PC-9 (cell line): ENCODE measurements around the gene ZFX. TPM values are rescaled to one million over a fixed set of nuclear protein-coding genes. Genes with fewer than 3 reads are reported as not detected.

Experiments
- BruUV-seq: library from RNA; stranded (reverse); fragments of 400-500 nt; replicated peaks from 2 replicates; lab custom pipeline; 2021; lab: Mats Ljungman, UMichigan
- CTCF ChIA-PET: fragments of 300-600 bp; sonication (Branson Sonifier 250); formaldehyde crosslinking; loops from one replicate; lab custom pipeline; 2022; ENCODE audit warnings: antibody characterized with exemption; lab: Charles Lee
- POLR2A ChIA-PET: fragments of 300-600 bp; sonication (Branson Sonifier 250); formaldehyde crosslinking; loops from one replicate; lab custom pipeline; 2022; ENCODE audit warnings: antibody characterized with exemption; ENCODE audit not compliant: unreplicated experiment; lab: Charles Lee
- DNase-seq, 2 experiments: peaks; one replicate each; pipeline versions ENCODE4 v3.0.0 to v3.0.0-alpha.2; 2015 to 2022; ENCODE audit warnings: mixed read lengths in 1 of 2
- H2AFZ ChIP-seq: fragments of 200-600 bp; sonication (generic); 2 replicates; pipeline ENCODE4 v1.8.1; 2017; ENCODE audit warnings: antibody characterized with exemption
- H3F3A ChIP-seq: fragments of 200-600 bp; sonication (generic); 2 replicates; pipeline ENCODE4 v1.8.1; 2017; ENCODE audit warnings: antibody characterized with exemption, mild to moderate bottlenecking, low read depth; ENCODE audit not compliant: insufficient read depth
- H3K27ac ChIP-seq: fragments of 200-600 bp; sonication (generic); 2 replicates; pipeline ENCODE4 v1.6.1; 2016; ENCODE audit warnings: mixed run types
- H3K27me3 ChIP-seq: fragments of 200-600 bp; sonication (generic); 2 replicates; pipeline ENCODE4 v1.6.1; 2016; ENCODE audit warnings: low read depth, mixed run types; ENCODE audit not compliant: insufficient read depth
- H3K36me3 ChIP-seq: fragments of 200-600 bp; sonication (generic); 2 replicates; pipeline ENCODE4 v1.6.1; 2016; ENCODE audit warnings: low read depth, mixed run types
- H3K4me1 ChIP-seq: fragments of 200-600 bp; sonication (generic); replicated peaks from 2 replicates; pipeline ENCODE4 v1.6.1; 2016; ENCODE audit warnings: mixed run types; ENCODE audit not compliant: insufficient read depth
- H3K4me2 ChIP-seq: fragments of 200-600 bp; sonication (generic); 2 replicates; pipeline ENCODE4 v1.6.1; 2017; ENCODE audit warnings: mixed run types
- H3K4me3 ChIP-seq: fragments of 200-600 bp; sonication (generic); 2 replicates; pipeline ENCODE4 v1.6.1; 2016; ENCODE audit warnings: mixed run types
- H3K79me2 ChIP-seq: fragments of 200-600 bp; sonication (generic); 2 replicates; pipeline ENCODE4 v1.6.1; 2017; ENCODE audit warnings: low read depth, mixed run types
- H3K9me2 ChIP-seq: fragments of 200-600 bp; sonication (generic); 2 replicates; pipeline ENCODE4 v1.8.1; 2017; ENCODE audit warnings: mild to moderate bottlenecking; ENCODE audit not compliant: insufficient read depth
- H3K9me3 ChIP-seq: fragments of 200-600 bp; sonication (generic); 2 replicates; pipeline ENCODE4 v1.8.1; 2016; ENCODE audit warnings: low read depth; ENCODE audit not compliant: insufficient read depth
- H4K20me1 ChIP-seq: fragments of 200-600 bp; sonication (generic); 2 replicates; pipeline ENCODE4 v1.8.1; 2017; ENCODE audit not compliant: insufficient read depth
- EZH2 ChIP-seq: fragments of 200-600 bp; sonication (generic); IDR thresholded peaks from 2 replicates; pipeline ENCODE4 v1.8.0; 2017; ENCODE audit warnings: antibody characterized with exemption, low read depth
- intact Hi-C: fragments of 100-400 bp; cut with micrococcal nuclease; formaldehyde crosslinking; loops from one replicate; pipeline ENCODE4 v1.10.0; 2022; ENCODE audit not compliant: unreplicated experiment
- total RNA-seq: library from RNA; stranded (reverse); gene quantifications from 2 replicates; pipeline ENCODE4 v1.2.3, GENCODE V29; 2021
- TF ChIP-seq, protein P1 (sequence below): fragments of 200-600 bp; sonication (generic); conservative IDR thresholded peaks from 2 replicates; pipeline ENCODE4 v1.6.1; 2017; ENCODE audit warnings: mixed run types, antibody characterized with exemption, mild to moderate bottlenecking, moderate library complexity

Gene ZFX
- total RNA-seq, 1 experiment from 2014 or later = 39.6 TPM

DNA sequence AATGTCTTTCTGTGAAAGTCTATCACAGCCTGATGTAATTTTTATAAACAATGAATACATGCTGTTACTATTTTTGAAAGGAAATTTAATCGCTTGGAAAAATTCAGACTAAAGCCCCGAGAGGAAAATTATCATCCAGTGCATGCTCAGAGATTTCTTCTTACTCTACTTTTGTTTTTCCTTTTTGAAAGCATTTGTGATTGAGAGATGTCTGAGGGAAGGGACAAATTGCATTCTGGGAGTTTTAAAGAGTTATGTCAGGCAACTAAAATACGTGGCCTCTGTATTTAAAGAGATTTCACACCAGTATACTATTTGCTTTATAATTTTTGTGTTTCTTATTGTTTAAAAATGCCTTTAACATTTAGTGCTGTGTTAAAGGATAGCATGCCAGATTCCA lies 1.4 kb upstream of the ZFX start:
- Histone ChIP-seq H3K9me3 (no peaks in the 10 kb centered on the region), H3F3A (peaks cover 52% of the 10 kb centered on the region), H3K27ac (peak overlapping the region; percentile 86), H4K20me1 (peaks cover 27% of the 10 kb centered on the region), H3K36me3 (no peaks in the 10 kb centered on the region; the same call in 1 of the 2 replicates), H3K4me1 (peaks cover 69% of the 10 kb centered on the region), H2AFZ (peak overlapping the region; percentile 77; the same call in 1 of the 2 replicates), H3K4me3 (peak overlapping the region; percentile 90; the same call in 1 of the 2 replicates), H3K79me2 (peaks cover 38% of the 10 kb centered on the region), H3K27me3 (no peaks in the 10 kb centered on the region), H3K9me2 (no peaks in the 10 kb centered on the region), H3K4me2 (peak overlapping the region; percentile 80)
- ChIA-PET POLR2A (no interaction called here), CTCF (no interaction called here)
- BruUV-seq = no TSS peak
- TF ChIP-seq EZH2 = no peak
- TF ChIP-seq, protein P1, sequence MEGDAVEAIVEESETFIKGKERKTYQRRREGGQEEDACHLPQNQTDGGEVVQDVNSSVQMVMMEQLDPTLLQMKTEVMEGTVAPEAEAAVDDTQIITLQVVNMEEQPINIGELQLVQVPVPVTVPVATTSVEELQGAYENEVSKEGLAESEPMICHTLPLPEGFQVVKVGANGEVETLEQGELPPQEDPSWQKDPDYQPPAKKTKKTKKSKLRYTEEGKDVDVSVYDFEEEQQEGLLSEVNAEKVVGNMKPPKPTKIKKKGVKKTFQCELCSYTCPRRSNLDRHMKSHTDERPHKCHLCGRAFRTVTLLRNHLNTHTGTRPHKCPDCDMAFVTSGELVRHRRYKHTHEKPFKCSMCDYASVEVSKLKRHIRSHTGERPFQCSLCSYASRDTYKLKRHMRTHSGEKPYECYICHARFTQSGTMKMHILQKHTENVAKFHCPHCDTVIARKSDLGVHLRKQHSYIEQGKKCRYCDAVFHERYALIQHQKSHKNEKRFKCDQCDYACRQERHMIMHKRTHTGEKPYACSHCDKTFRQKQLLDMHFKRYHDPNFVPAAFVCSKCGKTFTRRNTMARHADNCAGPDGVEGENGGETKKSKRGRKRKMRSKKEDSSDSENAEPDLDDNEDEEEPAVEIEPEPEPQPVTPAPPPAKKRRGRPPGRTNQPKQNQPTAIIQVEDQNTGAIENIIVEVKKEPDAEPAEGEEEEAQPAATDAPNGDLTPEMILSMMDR = no peak
- intact Hi-C loops = no loop called here
- DNase-seq = no peak

DNA sequence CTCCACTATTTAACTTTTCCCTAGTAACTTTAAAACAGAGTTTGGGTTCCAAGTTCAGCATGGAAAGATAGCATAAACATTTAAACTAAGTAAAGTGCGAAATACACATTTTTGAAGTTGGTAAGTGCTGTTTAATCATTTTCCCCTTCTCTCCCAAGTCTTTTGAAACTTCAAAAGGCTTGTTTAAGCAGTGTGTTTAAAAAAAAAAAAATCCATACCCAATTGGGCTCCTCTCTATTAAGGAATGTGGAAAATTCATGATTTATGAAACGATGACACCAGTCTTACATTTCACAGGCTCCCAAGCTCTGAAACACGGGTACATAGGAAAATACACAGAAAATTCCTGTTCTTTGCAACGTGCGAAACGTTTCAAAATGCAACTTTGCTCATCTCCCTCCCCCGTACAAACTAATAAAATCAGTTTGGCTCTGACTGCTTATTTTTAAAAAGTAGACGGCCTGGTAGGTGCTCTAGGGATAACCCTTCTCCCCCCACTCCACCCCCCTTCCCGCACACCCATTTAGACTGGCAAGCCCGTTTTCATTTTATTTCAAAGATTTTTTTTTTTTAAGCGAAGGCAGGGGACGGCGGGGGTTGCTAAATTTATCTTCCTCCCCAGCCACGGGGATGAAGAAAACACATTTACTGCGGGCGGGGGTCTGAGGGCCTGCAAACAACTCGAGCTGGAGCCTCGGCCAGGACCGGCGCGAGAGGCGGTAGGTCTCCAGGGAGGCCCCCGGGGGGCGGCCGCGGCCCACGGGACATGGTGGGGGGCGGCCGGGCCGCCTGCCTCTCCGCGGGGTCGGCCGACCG lies 786 bp upstream of the ZFX start:
- DNase-seq = no peak
- Histone ChIP-seq H3K9me2 (no peaks in the 10 kb centered on the region), H3K4me2 (peak overlapping the region; percentile 80), H4K20me1 (peaks cover 31% of the 10 kb centered on the region), H3K4me1 (peaks cover 69% of the 10 kb centered on the region), H2AFZ (peak overlapping the region; percentile 77), H3K27ac (peak overlapping the region; percentile 86), H3K79me2 (peaks cover 45% of the 10 kb centered on the region), H3K27me3 (no peaks in the 10 kb centered on the region), H3K36me3 (no peaks in the 10 kb centered on the region; the same call in 1 of the 2 replicates), H3K9me3 (no peaks in the 10 kb centered on the region), H3K4me3 (peak overlapping the region; percentile 90), H3F3A (peaks cover 56% of the 10 kb centered on the region)
- POLR2A ChIA-PET = no interaction called here
- CTCF ChIA-PET = interaction anchor here (0.7 kb wide), 1 partner anchor 265 kb away, joined by 5 read pairs; no protein-coding TSS in a partner anchor
- TF ChIP-seq EZH2 = no peak
- intact Hi-C loops = loop anchor here (1.0 kb wide), 1 partner anchor 94 kb away; the partner anchor contains the start of gene EIF2S3
- TSS peak; percentile 88 for BruUV-seq

DNA sequence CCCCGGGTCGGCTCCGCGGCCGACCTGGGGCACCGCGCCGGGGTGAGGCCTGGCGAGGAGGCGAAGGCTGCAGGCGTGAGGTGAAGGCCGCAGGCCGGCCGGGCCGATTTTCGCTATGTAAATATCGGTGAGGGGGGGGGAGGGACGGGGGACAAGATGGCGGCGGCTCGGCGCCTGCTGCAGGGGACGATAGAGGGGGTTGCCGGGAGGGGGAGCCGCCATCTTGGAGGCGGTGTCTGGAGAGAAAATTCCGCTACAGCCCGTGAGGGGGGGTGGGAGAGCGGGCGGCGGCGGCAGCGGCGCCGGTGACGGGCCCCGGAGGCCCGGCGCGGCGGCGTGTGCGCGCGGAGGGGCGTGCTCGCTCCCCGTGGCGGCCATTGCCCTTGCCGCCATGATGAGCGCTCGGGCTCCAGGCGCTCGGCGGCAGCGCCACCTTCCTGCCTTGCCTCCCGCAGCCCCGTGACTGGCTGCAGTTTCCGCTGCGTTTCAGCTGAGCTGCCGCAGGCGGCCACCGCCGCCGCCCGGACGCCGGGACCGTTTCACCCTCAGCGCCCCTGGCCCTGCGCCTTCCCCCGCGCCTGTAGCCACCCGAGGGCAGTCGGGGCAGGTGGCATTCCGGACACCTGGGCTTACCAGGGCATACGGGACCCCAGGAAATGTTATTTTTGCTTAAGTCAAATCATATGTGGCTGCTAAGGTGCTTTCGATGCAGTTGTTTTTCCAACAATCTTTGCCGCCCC lies 692 bp downstream of the ZFX start:
- H3K4me3 ChIP-seq = peak overlapping the region; percentile 90
- peak overlapping the region; percentile 95 for H3K4me2 ChIP-seq
- H2AFZ ChIP-seq = no peak overlapping the region; the same call in 1 of the 2 replicates
- peak overlapping the region; percentile 86 for H3K27ac ChIP-seq
- H3F3A ChIP-seq = peaks cover 54% of the 10 kb centered on the region
- no peaks in the 10 kb centered on the region for H3K27me3 ChIP-seq
- H3K4me1 ChIP-seq = peaks cover 72% of the 10 kb centered on the region
- H4K20me1 ChIP-seq = peaks cover 46% of the 10 kb centered on the region
- no peaks in the 10 kb centered on the region for H3K9me3 ChIP-seq
- H3K36me3 ChIP-seq = peaks cover 6% of the 10 kb centered on the region; the same call in 1 of the 2 replicates
- ChIA-PET POLR2A (interaction anchor here (0.6 kb wide), 2 partner anchors 65 to 703 kb away, joined by 3 to 6 read pairs; no protein-coding TSS in a partner anchor), CTCF (no interaction called here)
- H3K79me2 ChIP-seq = peaks cover 59% of the 10 kb centered on the region
- DNase-seq = peak; percentile 61 to 77
- no TSS peak for BruUV-seq
- no peaks in the 10 kb centered on the region for H3K9me2 ChIP-seq
- TF ChIP-seq, protein P1 = peak; percentile 24; the same call in 1 of the 2 replicates
- TF ChIP-seq EZH2 = no peak
- intact Hi-C loops = loop anchor here (2.0 to 5.0 kb wide), 3 partner anchors 69 to 483 kb away; partner anchors contain the start of genes KLHL15 and PRDX4
